ENCODE data around the gene SLAIN1.

DNA sequence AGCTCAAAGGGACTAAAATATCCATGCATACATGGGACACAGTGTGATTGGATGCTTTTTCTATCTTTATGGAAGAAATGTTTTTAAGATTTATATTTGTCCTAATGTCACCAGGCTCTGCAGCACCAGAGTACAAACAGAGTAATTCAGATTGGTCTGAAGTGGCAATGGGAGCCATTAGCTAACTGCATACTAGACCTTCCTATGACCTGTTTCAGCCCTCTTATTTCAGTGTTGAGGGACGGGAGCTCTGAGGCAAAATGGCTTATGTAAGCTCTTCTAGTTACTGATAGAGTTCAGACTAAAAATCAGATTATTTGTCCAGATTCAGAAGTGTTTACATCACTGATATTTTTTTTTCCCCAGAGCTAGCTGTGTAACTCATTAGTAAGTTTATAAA, 4.9 kb downstream of the SLAIN1 start:
- TF ChIP-seq, protein P1, sequence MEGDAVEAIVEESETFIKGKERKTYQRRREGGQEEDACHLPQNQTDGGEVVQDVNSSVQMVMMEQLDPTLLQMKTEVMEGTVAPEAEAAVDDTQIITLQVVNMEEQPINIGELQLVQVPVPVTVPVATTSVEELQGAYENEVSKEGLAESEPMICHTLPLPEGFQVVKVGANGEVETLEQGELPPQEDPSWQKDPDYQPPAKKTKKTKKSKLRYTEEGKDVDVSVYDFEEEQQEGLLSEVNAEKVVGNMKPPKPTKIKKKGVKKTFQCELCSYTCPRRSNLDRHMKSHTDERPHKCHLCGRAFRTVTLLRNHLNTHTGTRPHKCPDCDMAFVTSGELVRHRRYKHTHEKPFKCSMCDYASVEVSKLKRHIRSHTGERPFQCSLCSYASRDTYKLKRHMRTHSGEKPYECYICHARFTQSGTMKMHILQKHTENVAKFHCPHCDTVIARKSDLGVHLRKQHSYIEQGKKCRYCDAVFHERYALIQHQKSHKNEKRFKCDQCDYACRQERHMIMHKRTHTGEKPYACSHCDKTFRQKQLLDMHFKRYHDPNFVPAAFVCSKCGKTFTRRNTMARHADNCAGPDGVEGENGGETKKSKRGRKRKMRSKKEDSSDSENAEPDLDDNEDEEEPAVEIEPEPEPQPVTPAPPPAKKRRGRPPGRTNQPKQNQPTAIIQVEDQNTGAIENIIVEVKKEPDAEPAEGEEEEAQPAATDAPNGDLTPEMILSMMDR (conservative IDR thresholded peaks at IDR 0.05; ENCODE audit: low read length), result no peak
- TF ChIP-seq EZH2phosphoT487 (IDR thresholded peaks at IDR 0.05; ENCODE audit: borderline replicate concordance, low read depth, low read length), result no peak

Data from OCI-LY7 (cell line).